ENCODE measurements around the gene HSBP1. TPM values are rescaled to one million over a fixed set of nuclear protein-coding genes. Genes with fewer than 3 reads are reported as not detected.

Gene HSBP1
- total RNA-seq, 1 donor from 2014 or later, result 197 TPM

GRCh38 chr16:83771306-83771942 lies 36.4 kb upstream of the HSBP1 start:
- H3K4me1 Mint-ChIP-seq (ENCODE audit: low read depth), result no peaks in the 10 kb centered on the region
- DNase-seq (ENCODE audit: low spot score, unreplicated experiment), result no peak
- no peak overlapping the region for H3K4me3 Mint-ChIP-seq (ENCODE audit: low read depth)
- TF ChIP-seq CTCF (IDR thresholded peaks at IDR 0.05; ENCODE audit: unreplicated experiment), result no peak
- no peaks in the 10 kb centered on the region for H3K36me3 Mint-ChIP-seq (ENCODE audit: insufficient read depth)
- no peak overlapping the region for H3K27ac Mint-ChIP-seq
- H3K9me3 Mint-ChIP-seq (ENCODE audit: low read depth), result no peaks in the 10 kb centered on the region
- H3K27me3 Mint-ChIP-seq, result peaks cover under 1% of the 10 kb centered on the region

DNA sequence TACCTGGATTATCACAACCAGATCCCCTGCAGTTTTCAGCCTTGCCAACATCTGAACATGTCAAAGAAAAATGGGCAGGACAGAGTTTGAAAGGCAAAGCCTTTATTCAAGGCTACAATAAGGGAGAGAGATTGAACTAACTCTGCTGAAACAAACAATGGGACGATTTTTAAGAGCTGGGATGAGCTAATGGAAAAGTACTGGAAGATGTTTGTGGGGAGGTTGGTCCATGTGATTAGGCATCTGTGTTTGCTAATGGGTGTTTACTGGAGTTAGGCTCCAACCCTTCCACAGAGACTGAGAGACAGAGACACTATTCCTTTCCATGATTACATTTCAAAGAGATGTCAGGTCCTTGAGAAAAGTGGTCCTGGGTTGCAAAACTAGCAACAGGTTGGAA lies 35.0 kb upstream of the HSBP1 start:
- no peak for DNase-seq (ENCODE audit: low spot score, unreplicated experiment)
- TF ChIP-seq CTCF (IDR thresholded peaks at IDR 0.05; ENCODE audit: unreplicated experiment), result no peak
- H3K9me3 Mint-ChIP-seq (ENCODE audit: low read depth), result no peaks in the 10 kb centered on the region
- H3K4me1 Mint-ChIP-seq (ENCODE audit: low read depth), result no peaks in the 10 kb centered on the region
- no peak overlapping the region for H3K4me3 Mint-ChIP-seq (ENCODE audit: low read depth)
- H3K36me3 Mint-ChIP-seq (ENCODE audit: insufficient read depth), result no peaks in the 10 kb centered on the region
- no peak overlapping the region for H3K27ac Mint-ChIP-seq
- peaks cover 4% of the 10 kb centered on the region for H3K27me3 Mint-ChIP-seq

DNA sequence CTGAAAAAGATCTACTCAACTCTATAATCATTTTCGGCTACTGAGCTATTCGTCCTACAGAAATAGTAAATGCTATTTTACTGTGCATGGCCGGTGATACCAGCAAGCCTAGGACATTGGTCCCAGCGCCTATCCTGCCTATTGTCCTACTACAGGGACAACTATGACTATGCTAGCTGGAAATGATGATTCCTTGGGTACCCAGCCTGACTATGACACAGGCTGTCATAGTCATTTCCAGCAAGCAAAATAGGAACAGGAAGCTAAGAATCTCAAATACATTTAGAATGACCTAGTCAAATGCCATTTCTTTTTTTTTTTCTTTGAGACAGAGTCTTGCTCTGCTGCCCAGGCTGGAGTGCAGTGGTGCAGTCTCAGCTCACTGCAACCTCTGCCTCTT lies 33.7 kb upstream of the HSBP1 start:
- no peak overlapping the region for H3K4me3 Mint-ChIP-seq (ENCODE audit: low read depth)
- H3K27ac Mint-ChIP-seq, result no peak overlapping the region
- no peak for DNase-seq (ENCODE audit: low spot score, unreplicated experiment)
- no peaks in the 10 kb centered on the region for H3K4me1 Mint-ChIP-seq (ENCODE audit: low read depth)
- no peaks in the 10 kb centered on the region for H3K9me3 Mint-ChIP-seq (ENCODE audit: low read depth)
- no peak for TF ChIP-seq CTCF (IDR thresholded peaks at IDR 0.05; ENCODE audit: unreplicated experiment)
- H3K36me3 Mint-ChIP-seq (ENCODE audit: insufficient read depth), result no peaks in the 10 kb centered on the region
- H3K27me3 Mint-ChIP-seq, result peaks cover 4% of the 10 kb centered on the region

DNA sequence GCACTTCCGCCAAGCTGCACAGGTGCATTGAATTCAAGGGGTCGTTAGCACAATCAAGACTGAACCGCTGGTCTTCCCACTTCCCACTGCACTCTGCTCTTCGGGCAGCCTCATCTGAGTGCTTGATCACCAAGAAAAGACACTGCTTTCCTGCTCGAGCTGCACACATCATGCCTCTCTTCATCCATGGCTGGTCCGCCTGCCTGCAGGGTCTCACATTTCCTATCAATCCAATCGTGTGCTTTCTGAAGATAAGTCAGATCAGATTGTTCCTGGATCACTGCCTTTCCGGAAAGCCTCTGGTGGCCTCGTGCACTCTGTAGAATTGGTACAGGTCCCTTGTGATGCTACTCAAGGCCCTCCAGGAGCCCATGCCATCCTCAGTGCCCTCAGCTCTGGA lies 30.8 kb upstream of the HSBP1 start:
- no peak for TF ChIP-seq CTCF (IDR thresholded peaks at IDR 0.05; ENCODE audit: unreplicated experiment)
- H3K27ac Mint-ChIP-seq, result no peak overlapping the region
- H3K4me1 Mint-ChIP-seq (ENCODE audit: low read depth), result no peaks in the 10 kb centered on the region
- H3K27me3 Mint-ChIP-seq, result peaks cover 7% of the 10 kb centered on the region
- H3K4me3 Mint-ChIP-seq (ENCODE audit: low read depth), result no peak overlapping the region
- no peaks in the 10 kb centered on the region for H3K36me3 Mint-ChIP-seq (ENCODE audit: insufficient read depth)
- no peak for DNase-seq (ENCODE audit: low spot score, unreplicated experiment)
- no peaks in the 10 kb centered on the region for H3K9me3 Mint-ChIP-seq (ENCODE audit: low read depth)

- no peak for DNase-seq (ENCODE audit: low spot score, unreplicated experiment)
- H3K9me3 Mint-ChIP-seq (ENCODE audit: low read depth), result no peaks in the 10 kb centered on the region
- H3K36me3 Mint-ChIP-seq (ENCODE audit: insufficient read depth), result no peaks in the 10 kb centered on the region
- no peak overlapping the region for H3K27ac Mint-ChIP-seq
- TF ChIP-seq CTCF (IDR thresholded peaks at IDR 0.05; ENCODE audit: unreplicated experiment), result no peak
- H3K27me3 Mint-ChIP-seq, result peaks cover 7% of the 10 kb centered on the region
- H3K4me1 Mint-ChIP-seq (ENCODE audit: low read depth), result no peaks in the 10 kb centered on the region
- no peak overlapping the region for H3K4me3 Mint-ChIP-seq (ENCODE audit: low read depth)
Observed at GRCh38 chr16:83779886-83780285, 27.9 kb upstream of the HSBP1 start.
